Measurements from ENCODE around the gene MAP3K5. TPM values are rescaled to one million over a fixed set of nuclear protein-coding genes. Genes with fewer than 3 reads are reported as not detected.

Gene MAP3K5
- total RNA-seq, 1 experiment from 2014 or later: 14.0 TPM

DNA sequence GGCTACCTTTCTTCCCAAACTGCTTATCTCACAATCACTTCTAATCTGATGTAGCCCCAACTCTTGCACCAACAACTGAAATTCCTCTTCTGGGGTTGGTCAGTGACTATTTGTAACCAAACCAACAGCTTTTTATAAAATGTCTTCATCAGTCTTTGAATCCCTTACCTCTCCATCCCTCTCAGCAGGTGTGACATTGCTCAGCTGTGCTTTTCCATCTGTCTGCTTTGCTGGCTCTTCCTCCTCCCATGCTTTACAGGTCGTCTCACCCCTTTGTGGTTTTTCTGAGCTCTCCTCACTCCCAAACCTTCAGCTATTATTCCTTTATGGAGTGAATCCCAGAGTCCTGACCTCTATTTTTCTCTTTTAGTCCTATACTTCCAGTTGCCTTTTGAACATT, 248.0 kb downstream of the MAP3K5 start:
- no peak for DNase-seq (ENCODE audit: low read depth)

DNA sequence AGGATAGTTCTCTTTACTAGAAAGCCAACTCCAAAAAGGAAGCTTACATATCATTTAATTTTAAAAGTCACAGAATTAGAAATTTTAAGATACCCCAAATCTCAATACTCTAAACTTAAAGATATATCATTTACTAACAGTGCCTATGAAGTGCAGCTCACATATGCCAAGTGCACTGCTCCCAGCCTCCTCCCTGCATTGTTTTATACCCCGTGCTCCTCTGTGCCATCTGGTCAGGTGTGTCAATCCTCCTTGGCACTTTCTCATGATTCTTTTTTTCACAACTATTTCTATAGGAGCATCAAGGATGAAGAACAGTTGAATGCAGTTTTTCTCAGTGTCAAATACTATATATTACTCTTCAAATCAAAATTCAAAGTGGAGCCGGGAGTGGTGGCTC, 250.9 kb downstream of the MAP3K5 start:
- no peak for DNase-seq (ENCODE audit: low read depth)

DNA sequence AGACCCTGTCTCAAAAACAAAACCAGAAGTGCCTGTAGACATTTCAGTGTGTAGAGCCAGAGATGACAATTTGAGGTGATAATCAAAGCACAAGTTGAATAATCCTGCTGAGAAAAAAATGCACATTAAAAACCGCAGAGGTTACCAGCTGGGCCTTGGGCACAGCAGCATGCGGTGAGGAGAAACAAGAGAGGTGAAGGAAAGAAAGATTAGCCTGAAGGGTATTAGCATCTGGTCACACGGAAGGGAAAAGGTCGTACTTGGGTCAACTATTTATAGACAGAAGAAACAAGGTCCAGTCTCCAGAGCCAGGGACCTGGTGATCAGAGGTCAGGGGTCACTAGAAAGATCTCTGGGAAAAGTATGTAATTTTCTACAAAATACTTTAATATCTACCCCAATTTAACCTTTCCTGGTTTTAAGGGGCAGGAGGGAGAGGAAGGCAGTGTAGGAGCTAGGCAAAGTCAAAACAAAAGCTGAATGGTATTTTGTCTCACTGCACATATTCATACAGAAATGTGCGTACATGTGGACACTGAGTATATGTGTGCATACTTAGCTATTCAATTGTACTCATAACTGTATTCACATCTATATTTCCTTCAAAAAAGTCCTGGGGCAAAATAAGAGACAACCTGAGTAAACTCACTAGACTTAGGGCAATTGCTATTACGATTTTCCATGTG, 252.2 kb downstream of the MAP3K5 start:
- DNase-seq (ENCODE audit: low read depth): peak; percentile 55

DNA sequence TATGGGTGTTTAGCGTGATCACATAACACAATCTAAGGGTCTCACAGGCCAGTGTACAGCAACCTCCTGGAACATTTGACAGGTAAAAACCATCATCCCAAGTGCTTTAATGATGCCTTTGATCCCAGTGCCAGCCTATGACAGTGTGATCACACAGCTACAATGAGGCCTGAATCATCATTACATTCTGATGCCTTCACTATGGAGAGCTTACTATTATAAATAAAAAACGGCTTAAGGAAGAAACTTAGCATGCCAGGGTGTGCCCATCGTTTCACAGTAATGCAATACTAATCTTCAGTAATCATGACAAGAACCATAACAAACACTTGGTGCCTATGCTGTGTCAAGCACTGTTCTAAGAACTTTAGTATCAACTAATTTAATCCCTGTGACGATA, 253.4 kb downstream of the MAP3K5 start:
- DNase-seq (ENCODE audit: low read depth): no peak

DNA sequence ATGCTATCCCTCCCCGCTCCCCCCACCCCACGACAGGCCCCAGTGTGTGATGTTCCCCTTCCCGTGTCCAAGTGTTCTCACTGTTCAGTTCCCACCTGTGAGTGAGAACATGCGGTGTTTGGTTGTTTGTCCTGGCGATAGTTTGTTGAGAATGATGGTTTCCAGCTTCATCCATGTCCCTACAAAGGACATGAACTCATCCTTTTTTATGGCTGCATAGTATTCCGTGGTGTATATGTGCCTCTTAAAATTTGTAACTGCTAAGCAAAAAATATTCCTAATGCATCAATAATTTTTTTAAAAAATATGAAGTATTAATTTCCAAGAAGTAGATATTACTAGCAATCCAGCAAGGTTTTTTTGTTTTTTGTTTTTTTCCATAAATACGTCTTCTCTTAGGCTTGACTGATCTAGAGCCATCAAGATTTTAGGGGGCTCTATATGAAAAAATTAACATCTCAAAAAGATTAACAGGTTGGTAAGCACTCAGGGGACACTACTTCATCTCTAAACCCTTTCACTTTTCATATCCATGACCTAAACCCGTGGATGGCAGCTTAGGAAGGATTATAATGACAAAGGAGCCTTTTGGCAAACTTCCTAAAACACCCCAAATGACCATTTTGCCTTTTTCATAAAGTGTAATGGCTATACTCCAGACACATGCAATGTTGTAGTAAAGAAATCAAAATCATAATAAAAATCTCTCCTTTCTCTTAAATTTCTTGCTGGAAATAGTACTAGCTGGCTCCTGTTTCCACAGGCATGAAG, 256.2 kb downstream of the MAP3K5 start:
- DNase-seq (ENCODE audit: low read depth): no peak

DNA sequence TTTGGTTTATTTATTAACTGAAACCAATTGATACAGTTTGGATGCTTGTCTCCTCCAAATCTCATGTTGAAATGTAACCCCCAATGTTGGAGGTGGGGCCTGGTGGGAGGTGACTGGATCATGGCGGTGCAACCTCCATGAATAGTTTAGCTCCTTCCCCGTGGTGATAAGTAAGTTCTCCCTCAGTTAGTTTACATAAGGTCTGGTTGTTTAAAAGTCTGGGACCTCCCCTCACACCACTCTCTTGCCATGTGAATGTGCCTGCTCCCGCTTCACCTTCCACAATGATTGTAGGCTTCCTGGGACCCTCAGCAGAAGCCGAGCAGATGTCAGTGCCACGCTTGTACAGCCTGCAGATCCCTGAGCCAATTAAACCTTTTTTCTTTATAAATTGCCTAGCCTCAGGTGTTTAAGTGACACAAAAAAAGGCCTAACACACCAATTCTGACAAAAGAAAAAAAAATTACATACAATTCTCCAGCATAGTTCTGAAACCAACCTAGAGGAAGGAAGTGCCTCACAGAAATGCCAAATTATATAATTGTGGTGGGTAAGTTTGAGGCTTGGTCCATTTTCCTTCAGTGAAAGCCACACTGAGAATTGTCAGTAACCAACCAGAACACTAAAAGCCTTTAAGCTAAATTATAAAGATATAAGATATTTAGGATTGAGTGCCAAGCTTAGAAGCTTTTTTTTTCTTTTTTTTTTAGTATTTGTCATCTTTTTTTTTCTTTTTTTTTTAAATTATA, 257.1 kb downstream of the MAP3K5 start:
- no peak for DNase-seq (ENCODE audit: low read depth)

DNA sequence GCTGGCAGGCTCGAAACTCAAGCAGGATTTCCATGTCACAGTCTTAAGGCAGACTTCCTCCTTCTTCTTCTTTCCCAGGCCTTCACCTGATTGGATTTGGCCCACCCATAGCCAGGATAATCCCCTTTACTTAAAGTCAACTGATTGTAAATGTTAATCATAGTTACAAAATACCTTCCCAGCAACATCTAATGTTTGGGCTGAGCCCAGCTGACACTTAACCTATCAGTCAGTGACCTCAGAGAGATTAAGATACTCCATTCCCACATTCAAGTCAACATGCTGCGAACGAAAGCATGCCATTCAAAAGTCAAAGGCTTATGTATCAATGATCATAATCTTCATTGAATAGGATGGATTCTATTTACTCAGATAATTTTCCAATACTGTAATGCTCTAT, 258.0 kb downstream of the MAP3K5 start:
- DNase-seq (ENCODE audit: low read depth): no peak

DNA sequence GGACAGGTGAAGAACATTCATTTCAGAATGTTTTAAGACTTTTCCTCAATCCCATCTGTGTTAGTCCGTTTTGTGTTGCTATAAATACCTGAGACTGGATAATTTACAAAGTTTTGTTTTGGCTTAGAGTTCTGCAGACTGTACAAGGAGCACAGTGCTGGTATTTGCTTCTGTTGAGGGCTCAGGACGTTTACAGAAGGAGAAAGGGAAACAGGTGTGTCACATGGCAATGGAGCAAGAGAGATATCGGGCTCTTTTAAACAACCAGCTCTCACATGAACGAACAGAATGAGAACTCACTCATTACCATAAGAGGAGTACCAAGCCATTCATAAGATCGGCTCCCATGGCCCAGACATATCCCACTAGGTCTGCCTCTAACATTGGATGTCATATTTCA, 258.8 kb downstream of the MAP3K5 start:
- no peak for DNase-seq (ENCODE audit: low read depth)

DNA sequence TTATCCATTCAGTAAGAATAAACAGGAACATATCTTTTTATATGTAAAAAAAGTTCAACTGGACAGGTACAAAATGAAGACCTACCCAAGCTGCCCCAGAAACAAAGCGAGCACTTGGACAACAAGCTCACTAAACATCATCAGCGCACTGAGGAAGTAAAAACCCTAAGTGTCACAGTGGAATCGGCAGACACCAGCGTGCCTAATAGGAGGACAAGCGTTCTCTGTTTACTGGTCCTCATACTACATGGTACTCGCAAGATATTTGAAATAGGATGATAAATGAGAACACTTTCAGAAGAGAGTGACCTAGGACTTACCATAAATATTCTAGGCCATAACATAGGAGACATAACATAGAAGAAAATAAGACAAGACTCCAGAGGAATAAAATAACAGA, 260.2 kb downstream of the MAP3K5 start:
- no peak for DNase-seq (ENCODE audit: low read depth)

DNA sequence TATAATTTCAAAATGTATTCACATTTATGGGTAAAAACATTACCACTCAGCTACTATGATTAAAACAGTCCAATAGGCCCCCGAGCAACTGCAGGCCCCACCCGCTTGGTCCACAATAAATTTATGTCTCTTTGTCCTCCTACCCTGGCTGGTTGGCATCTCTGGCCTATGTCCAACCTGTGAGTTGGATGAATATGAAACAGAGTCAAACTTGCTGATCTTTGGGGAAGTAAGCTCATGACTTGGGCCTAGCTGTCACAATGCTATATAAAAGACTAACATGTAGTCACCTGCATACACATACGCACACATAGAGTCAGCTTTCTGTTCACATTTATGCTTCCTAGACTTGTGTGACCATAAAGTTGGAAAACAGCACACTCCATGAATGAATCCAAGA, 262.6 kb downstream of the MAP3K5 start:
- no peak for DNase-seq (ENCODE audit: low read depth)

DNA sequence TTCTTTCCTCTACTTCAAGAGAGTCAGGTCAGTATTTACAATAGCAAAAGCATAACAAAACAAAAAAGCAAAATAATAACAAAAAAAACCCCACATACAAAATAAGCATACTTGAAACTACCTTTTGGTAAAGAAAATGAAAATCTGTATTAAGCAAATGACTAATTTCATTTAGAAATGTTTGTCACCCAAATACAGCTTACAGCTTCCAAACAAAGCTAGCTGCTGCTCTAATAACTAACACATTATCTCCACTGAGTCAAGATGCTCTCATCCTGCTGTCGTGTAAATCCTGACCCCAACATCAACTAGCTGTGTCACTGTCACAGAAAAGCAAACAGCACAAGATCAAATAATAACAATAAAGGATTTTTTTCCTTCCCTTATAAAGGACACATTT, 263.8 kb downstream of the MAP3K5 start:
- no peak for DNase-seq (ENCODE audit: low read depth)

DNA sequence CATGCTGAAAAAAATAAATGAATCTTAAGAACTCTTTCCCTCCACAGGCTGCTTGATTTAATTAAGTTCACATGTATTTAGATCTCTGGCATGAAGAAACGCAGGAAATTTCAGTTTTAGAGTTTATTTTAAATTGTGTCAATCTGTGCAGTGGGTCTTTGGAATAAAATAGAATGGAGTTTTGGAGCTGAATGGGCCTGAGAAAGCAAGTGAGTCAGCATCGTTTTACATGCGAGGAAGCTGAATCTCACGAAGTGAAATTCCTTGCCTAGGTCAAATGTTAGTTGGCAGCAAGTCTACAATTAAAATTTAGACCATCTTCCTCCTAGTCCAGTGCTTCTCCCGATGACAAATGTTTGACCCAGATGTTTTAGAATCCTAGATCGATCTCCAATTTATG, 264.4 kb downstream of the MAP3K5 start:
- DNase-seq (ENCODE audit: low read depth): no peak

DNA sequence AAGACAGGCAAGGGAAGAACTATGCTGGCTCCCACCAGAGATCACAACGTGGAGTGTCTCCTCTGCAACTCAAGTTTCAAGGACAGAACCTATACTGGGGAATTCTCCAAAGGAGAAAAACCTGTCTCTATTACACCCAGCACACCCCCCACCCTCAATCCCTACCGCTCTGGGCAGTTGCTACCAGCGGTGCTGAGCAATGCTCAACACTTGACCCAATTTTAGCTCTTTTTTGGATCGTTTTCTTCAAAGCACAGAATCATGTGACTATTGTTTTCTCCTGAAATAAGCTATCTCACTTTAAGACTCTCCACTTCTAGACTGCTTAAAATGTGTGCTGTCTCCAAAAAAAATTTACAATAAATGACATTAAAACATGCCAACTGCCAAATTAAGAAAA, 265.3 kb downstream of the MAP3K5 start:
- no peak for DNase-seq (ENCODE audit: low read depth)

DNA sequence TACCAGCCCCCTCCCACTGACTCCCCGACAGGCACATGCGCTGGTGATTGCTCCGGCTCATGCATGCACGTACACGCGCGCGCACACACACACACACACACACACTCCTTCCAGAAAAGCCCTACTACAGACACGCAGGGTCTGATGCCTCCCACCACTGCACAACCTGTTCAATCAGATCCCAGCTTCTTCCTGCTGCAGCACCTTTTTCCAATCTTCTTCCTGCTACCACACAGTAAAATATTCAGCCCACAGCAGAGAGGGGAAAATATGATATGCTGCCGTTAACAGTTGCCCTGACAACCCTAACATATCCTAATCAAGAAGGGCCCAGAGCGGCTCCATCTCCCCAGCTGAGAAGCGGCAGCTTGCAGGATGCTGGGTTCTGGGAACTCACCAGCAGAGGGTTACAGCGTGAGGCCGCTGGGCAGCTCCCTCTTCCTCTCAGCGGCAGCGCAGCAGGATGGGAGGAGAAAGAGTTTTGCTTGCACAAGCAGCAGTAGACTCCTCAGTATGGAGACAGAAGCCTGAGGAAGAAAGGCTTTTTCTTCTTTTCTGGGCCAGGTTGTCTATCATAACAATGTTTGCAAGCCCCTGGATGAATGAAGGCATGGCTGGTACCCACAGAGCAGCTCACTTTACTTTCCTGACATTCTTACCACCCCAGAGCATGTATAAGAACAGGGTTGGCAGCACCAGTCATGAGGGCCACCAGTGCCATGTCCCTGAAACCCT, 265.9 kb downstream of the MAP3K5 start:
- peak; percentile 24 for DNase-seq (ENCODE audit: low read depth)

DNA sequence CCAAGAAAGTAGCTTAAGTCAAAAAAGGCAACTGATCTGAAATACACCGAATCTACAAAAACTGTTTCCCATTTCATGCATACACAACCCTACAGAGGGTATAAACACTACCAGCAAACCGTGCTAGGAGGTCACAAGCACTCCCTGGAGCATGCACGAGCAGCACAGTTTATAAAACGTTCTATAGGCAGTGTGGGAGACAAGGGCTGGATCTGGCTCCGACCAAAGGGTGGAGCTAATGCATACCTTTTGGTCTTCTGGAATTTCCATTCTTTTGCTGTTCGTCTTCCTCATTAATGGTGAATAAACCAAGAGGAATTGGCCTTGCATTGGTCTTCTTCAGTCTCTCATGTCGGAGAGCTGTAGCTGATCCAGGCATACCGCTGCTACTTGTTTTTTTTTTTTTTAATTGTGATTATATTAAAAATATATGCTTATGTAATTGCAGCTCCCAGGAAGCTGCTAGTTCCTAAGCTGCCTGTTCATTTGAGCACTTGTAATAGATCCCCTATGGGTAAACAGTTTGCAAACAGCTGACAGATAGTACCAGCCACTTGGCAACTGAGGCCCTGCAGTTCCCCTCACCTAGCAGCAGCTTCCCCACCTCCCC, 266.6 kb downstream of the MAP3K5 start:
- DNase-seq (ENCODE audit: low read depth): no peak

DNA sequence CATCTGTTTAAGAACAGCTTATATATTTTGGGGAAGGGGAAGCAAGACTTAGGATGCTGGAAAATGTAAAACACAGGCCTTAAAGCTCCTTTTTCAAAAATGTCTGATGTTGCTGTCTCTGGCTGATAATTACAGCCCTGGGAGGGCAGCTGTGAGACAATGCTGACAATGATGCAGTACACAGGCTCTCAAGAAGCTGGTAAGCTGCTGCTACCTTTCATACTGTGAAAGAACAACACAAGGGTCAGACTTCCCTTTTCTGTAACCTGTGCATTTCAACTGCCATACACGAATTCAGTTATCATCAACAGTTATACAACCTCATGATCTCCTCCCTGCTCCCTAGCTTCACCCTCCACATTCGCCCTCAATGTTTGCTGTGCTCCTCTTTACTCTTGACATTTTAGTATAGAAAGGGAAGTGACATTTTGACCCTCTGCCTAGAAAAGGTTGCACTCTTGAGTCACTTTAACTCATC, 267.3 kb downstream of the MAP3K5 start:
- DNase-seq (ENCODE audit: low read depth): no peak

DNA sequence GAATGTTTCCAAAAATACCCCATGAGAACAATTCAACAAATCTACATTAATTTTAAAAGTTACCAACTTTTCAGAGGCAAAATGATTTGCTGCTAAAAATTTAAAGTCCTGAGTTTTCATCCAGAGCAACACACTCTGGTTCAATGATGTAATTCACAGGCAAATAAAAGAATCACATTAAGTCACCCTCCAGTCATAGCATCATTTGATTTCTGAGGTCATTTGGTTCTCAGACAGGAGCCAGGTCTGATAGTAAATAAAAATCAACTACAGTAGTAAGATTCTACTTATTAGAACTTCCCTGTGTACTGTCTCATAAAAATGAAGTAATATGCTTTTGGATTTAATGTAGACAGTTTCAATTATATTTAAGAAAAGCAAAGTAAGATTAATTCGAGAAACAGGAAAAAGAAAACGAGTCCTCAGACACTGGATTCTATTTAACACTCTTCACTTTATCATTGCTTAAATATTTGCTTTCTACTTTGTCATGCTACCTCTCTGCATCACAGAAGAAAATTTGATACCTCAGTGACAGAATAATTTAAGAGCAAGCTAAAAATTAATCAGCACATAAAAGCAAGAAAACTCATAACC, 267.8 kb downstream of the MAP3K5 start:
- DNase-seq (ENCODE audit: low read depth): no peak

DNA sequence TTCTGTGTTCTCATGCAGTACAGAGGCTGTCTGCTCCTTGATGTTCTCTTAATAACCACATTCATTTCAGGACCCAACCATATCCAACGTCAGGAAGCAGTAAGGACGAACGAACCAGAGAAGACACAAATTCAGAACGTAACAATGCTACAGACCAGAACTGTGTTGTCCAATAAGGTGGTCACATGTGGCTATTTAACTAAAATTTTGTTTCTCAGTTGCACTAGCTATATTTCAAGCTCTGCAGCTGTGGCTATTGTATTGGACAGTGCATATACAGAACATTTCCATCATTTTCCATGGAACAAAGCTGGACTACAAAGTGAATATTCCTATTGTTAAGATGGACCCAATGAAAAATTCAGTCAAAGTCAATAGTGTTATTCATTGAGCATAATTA, 269.1 kb downstream of the MAP3K5 start:
- DNase-seq (ENCODE audit: low read depth): no peak

DNA sequence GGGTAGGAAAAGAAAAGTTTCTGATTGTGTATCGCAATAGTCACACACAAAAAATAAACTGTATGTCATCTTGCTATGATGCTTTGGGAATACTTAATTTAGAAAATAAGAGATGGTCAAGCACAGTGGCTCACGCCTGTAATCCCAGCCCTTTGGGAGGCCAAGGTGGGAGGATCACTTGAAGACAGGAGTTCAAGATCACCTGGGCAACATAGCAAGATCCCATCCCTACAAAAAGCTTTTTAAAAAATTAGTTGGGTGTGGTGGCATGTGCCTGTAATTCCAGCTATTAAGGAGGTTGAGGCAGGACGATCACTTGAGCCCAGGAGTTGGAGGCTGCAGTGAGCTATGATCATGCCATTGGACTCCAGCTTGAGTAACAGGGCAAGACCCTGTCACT, 269.6 kb downstream of the MAP3K5 start:
- DNase-seq (ENCODE audit: low read depth): no peak

DNA sequence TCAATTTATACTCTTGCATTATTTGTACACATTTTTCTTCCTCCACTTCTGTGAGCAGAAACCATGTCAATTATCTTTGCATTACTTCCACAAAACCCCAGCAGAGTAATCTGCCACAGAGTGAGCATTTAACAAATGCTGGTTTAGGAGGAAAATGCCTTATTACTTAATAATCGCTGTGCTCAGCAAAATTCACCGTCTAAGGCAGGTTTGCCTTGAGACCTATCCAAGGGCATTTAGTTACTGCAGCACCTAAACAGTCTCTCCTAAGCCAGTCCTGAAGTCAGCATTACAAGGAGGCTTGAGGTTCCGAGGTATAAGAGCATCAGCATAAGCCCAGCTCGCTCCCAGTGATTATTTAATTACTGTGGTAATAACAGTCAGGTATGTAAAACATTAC, 270.4 kb downstream of the MAP3K5 start:
- DNase-seq (ENCODE audit: low read depth): no peak

DNA sequence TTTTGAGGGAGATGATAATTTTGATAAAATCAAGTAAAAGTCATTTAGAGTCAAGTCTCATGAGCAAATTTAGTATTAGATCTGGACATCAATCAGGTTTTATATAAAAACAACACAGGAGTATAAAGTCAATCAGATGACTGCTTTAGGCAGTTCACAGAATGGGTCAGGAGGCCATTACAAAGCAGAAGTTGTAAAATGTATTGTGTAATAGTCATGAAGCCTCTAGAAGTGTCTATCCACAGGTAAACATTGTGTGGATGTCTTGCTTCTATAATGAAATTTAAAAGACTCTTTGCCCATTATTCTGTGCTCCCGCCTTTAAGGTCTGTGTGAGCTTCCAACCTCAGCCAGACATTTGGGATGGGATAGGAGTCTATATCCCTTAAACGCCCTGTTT, 270.9 kb downstream of the MAP3K5 start:
- no peak for DNase-seq (ENCODE audit: low read depth)

All from M059J (cell line).